HEK293T (cell line): ENCODE data around the gene DNAH14.

ENCODE experiments used
- ARNT ChIP-seq: fragments of 450-650 bp; IDR thresholded peaks from 2 replicates; pipeline ENCODE4 v1.6.1; 2017; ENCODE audit warnings: mild to moderate bottlenecking
- FOXK2 ChIP-seq: fragments of 450-650 bp; IDR thresholded peaks from 2 replicates; pipeline ENCODE4 v1.6.1; 2016; ENCODE audit warnings: mild to moderate bottlenecking
- PKNOX1 ChIP-seq: fragments of 450-650 bp; IDR thresholded peaks from 2 replicates; pipeline ENCODE4 v1.6.1; 2016
- SUZ12 ChIP-seq: fragments of 450-650 bp; IDR thresholded peaks from 2 replicates; pipeline ENCODE4 v1.6.1; 2016; ENCODE audit warnings: mild to moderate bottlenecking

DNA sequence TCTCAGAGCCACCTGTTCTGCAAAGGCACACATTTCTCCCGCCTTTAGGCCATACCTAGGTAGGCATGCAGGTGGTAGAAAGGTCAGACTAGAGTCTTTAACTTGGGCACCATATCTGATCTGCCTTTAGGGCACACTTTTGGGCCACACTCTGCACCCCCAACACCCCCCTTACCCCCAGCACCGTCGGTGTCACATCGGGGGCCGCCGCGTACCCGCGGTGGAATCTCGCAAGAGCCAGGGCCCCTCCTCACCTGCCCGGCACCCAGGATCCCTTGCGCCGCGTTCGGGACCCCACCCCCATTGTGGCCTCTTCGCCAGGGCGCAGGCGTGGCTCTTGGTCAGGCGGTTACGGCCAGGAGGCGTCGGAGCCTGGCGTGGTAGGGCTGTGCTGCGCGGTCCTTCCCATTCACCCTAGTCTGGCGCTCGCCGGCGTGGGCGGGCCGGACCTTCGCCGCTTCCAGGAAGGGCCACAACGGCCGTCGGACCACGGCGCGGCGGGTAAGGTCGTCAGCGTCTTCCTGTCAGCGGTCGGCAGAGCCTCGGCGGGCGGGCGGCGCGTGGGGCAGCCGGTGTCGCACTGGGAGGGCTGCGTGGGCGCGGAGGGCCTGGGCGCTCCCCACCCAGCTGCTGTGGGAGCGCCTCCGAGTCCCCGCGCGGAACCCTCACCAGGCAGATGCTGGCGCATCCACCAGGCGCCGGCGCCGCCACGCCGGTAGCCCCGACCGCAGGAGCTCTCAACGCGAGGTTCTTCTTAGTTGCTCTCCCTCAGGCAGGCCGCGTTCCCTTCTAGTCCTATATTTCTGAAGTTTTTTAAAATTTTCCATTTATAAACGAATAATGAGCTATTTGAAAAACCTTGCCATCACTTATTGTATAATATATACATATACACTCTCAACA, at the start of gene DNAH14:
- TF ChIP-seq SUZ12 (no peak), ARNT (no peak), FOXK2 (no peak), PKNOX1 (no peak)
